Upper lobe of left lung (tissue), 6 donors: ENCODE measurements around the gene CACNB2. TPM values are rescaled to one million over a fixed set of nuclear protein-coding genes. Genes with fewer than 3 reads are reported as not detected.

Source experiments
- ATAC-seq, 2 donors: fragments of 200-7000 bp; cut with Tn5 transposase; one replicate each; pipeline ENCODE4 v1.9.1; 2022; ENCODE audit warnings: mild to moderate bottlenecking in 2 of 2, moderate library complexity in 2 of 2; ENCODE audit not compliant: low FRiP score in 2 of 2
- DNase-seq, 2 donors: peaks; one replicate each; pipeline ENCODE4 v3.0.0-alpha.2; 2019 to 2020
- H3K27ac ChIP-seq, 4 donors: fragments of 200-600 bp; sonication (generic); one replicate each; pipeline ENCODE4 v1.5.1; 2016 to 2019
- H3K27me3 ChIP-seq, 4 donors: fragments of 200-600 bp; sonication (generic); one replicate each; pipeline ENCODE4 v1.5.1; 2017 to 2019
- H3K36me3 ChIP-seq, 4 donors: fragments of 200-600 bp; sonication (generic); one replicate each; pipeline ENCODE4 v1.5.1; 2016 to 2019
- H3K4me1 ChIP-seq, 4 donors: fragments of 200-600 bp; sonication (generic); one replicate each; pipeline ENCODE4 v1.5.1; 2018 to 2019
- H3K4me3 ChIP-seq, 4 donors: fragments of 200-600 bp; sonication (generic); one replicate each; pipeline ENCODE4 v1.5.1; 2017 to 2019; ENCODE audit warnings: mild to moderate bottlenecking in 2 of 4, moderate library complexity in 1 of 4
- H3K9me3 ChIP-seq, 4 donors: fragments of 200-600 bp; sonication (generic); one replicate each; pipeline ENCODE4 v1.5.1; 2018 to 2019
- CTCF ChIP-seq, 6 experiments: fragments of 450-650 bp in 4 of 6; fragments of 200-600 bp in 2 of 6; sonication (generic) in 2 of 6; IDR thresholded peaks; one replicate each; pipeline ENCODE4 v1.5.1; 2016 to 2019; ENCODE audit warnings: antibody characterized with exemption in 6 of 6
- EP300 ChIP-seq, 4 donors: sonication (generic); formaldehyde crosslinking; IDR thresholded peaks; one replicate each; pipeline ENCODE4 v1.5.1; 2017; ENCODE audit warnings: antibody characterized with exemption in 4 of 4, control low read depth in 2 of 4
- POLR2A ChIP-seq, 4 donors: fragments of 450-650 bp; IDR thresholded peaks; one replicate each; pipeline ENCODE4 v1.5.1; 2016 to 2017; ENCODE audit warnings: antibody characterized with exemption in 4 of 4, mild to moderate bottlenecking in 2 of 4
- POLR2AphosphoS5 ChIP-seq, 2 donors: sonication (generic); formaldehyde crosslinking; IDR thresholded peaks; one replicate each; pipeline ENCODE4 v1.5.1; 2017; ENCODE audit warnings: antibody characterized with exemption in 2 of 2
- WGBS, 2 donors: methylation state at CpG; one replicate each; pipeline ENCODE4 v1.1.5; 2017 to 2018; 5-methylcytosine and 5-hydroxymethylcytosine counted together
- total RNA-seq, 6 donors: library from RNA; depleted of rRNA in 4 of 6; stranded (reverse); fragments of >200 nt in 4 of 6; gene quantifications; one replicate each; pipeline versions ENCODE4 v1.1.0 to v1.2.1, GENCODE V29; 2016 to 2021
- donor health status: DM: no; HTN: no; CAD: no; lungs with moderate emphysema.
- donor health status: DM: no; HTN: yes; CAD: no; lungs with severe emphysema.

CACNB2 gene
- total RNA-seq, 6 donors from 2014 or later, result 1.4 to 6.3 (median 2.9) TPM

GRCh38 chr10:18409599-18410397, 269.6 kb downstream of the CACNB2 start:
- WGBS, 2 donors, result 70 to 73% methylated on average over 4 of the region's 4 CpGs

GRCh38 chr10:18414061-18414460, 273.8 kb downstream of the CACNB2 start:
- Histone ChIP-seq H3K27ac (no peak overlapping the region), H3K36me3 (no peaks in the 10 kb centered on the region), H3K27me3 (no peaks in the 10 kb centered on the region), H3K9me3 (no peaks in the 10 kb centered on the region), H3K4me1 (peaks cover 0 to 5% (median 0%) of the 10 kb centered on the region in 4 donors), H3K4me3 (no peak overlapping the region)
- 33 to 43% methylated on average over 2 of the region's 2 CpGs for WGBS, 2 donors
- DNase-seq, result peak in 1 of 2 donors; percentile 49
- ATAC-seq, result peak; percentile 63 to 90
- TF ChIP-seq POLR2AphosphoS5 (IDR thresholded peaks at IDR 0.05) (no peak), EP300 (IDR thresholded peaks at IDR 0.05) (peak in 1 of 4 donors; percentile 16)

More at GRCh38 chr10:18409599-18410397, 269.6 kb downstream of the CACNB2 start:
- peaks cover 0 to 5% (median 0%) of the 10 kb centered on the region in 4 donors for H3K4me1 ChIP-seq
- no peak overlapping the region for H3K27ac ChIP-seq
- H3K9me3 ChIP-seq, result no peaks in the 10 kb centered on the region
- H3K27me3 ChIP-seq, result no peaks in the 10 kb centered on the region
- H3K36me3 ChIP-seq, result no peaks in the 10 kb centered on the region
- DNase-seq, result no peak
- ATAC-seq, result no peak
- H3K4me3 ChIP-seq, result no peak overlapping the region
- no peak for TF ChIP-seq POLR2A (IDR thresholded peaks at IDR 0.05)
- TF ChIP-seq EP300 (IDR thresholded peaks at IDR 0.05), result no peak
- no peak for TF ChIP-seq CTCF (IDR thresholded peaks at IDR 0.05)
- no peak for TF ChIP-seq POLR2AphosphoS5 (IDR thresholded peaks at IDR 0.05)

GRCh38 chr10:18417950-18418527, 277.8 kb downstream of the CACNB2 start:
- no peak for DNase-seq
- no peak for TF ChIP-seq POLR2A (IDR thresholded peaks at IDR 0.05)
- TF ChIP-seq POLR2AphosphoS5 (IDR thresholded peaks at IDR 0.05), result no peak
- TF ChIP-seq CTCF (IDR thresholded peaks at IDR 0.05), result no peak
- no peak for TF ChIP-seq EP300 (IDR thresholded peaks at IDR 0.05)
- Histone ChIP-seq H3K4me1 (peaks cover 0 to 5% (median 0%) of the 10 kb centered on the region in 4 donors), H3K4me3 (no peak overlapping the region), H3K36me3 (no peaks in the 10 kb centered on the region), H3K9me3 (no peaks in the 10 kb centered on the region), H3K27me3 (no peaks in the 10 kb centered on the region), H3K27ac (no peak overlapping the region)
- ATAC-seq, result no peak
- WGBS, 2 donors, result 83 to 86% methylated on average over 15 of the region's 15 CpGs

GRCh38 chr10:18418541-18419215, 278.5 kb downstream of the CACNB2 start:
- TF ChIP-seq POLR2A (IDR thresholded peaks at IDR 0.05) (no peak), POLR2AphosphoS5 (IDR thresholded peaks at IDR 0.05) (no peak), EP300 (IDR thresholded peaks at IDR 0.05) (no peak), CTCF (IDR thresholded peaks at IDR 0.05) (no peak)
- H3K4me3 ChIP-seq, result no peak overlapping the region
- H3K27ac ChIP-seq, result no peak overlapping the region
- no peaks in the 10 kb centered on the region for H3K36me3 ChIP-seq
- no peak for DNase-seq
- whole genome bisulfite sequencing, 2 donors, result 47 to 62% methylated on average over 9 of the region's 9 CpGs
- H3K9me3 ChIP-seq, result no peaks in the 10 kb centered on the region
- no peaks in the 10 kb centered on the region for H3K27me3 ChIP-seq
- ATAC-seq, result peak in 1 of 2 donors; percentile 62
- peaks cover 0 to 3% (median 0%) of the 10 kb centered on the region in 4 donors for H3K4me1 ChIP-seq

- TF ChIP-seq POLR2AphosphoS5 (IDR thresholded peaks at IDR 0.05) (no peak), EP300 (IDR thresholded peaks at IDR 0.05) (no peak), CTCF (IDR thresholded peaks at IDR 0.05) (no peak)
- Histone ChIP-seq H3K9me3 (no peaks in the 10 kb centered on the region), H3K36me3 (no peaks in the 10 kb centered on the region), H3K27me3 (no peaks in the 10 kb centered on the region), H3K27ac (no peak overlapping the region), H3K4me1 (no peaks in the 10 kb centered on the region), H3K4me3 (no peak overlapping the region)
- no peak for DNase-seq
- no peak for ATAC-seq
- WGBS, 2 donors, result 79% methylated on average over 2 of the region's 2 CpGs
Observed at GRCh38 chr10:18419945-18420344, 279.7 kb downstream of the CACNB2 start.
